SU-DHL-6 (cell line): ENCODE measurements around the gene C12orf57.

Source experiments
- H2AFZ ChIP-seq: fragments of 200-600 bp; sonication (generic); 2 replicates; pipeline ENCODE4 v1.6.1; 2014; ENCODE audit warnings: low read depth, mild to moderate bottlenecking, moderate library complexity, mixed read lengths, antibody characterized with exemption, low read length; ENCODE audit not compliant: severe bottlenecking
- H3F3A ChIP-seq: fragments of 200-600 bp; shearing (Covaris generic); 2 replicates; pipeline ENCODE4 v1.6.0; 2016; ENCODE audit warnings: antibody characterized with exemption, mild to moderate bottlenecking; ENCODE audit not compliant: insufficient read depth
- H3K27ac ChIP-seq: fragments of 200-600 bp; sonication (generic); 2 replicates; pipeline ENCODE4 v1.5.1; 2016; ENCODE audit warnings: low read depth, mild to moderate bottlenecking, low read length, moderate library complexity, mixed read lengths
- H3K27me3 ChIP-seq: fragments of 200-600 bp; sonication (generic), shearing (Covaris generic); 2 replicates; pipeline ENCODE4 v1.6.0; 2014; ENCODE audit warnings: mild to moderate bottlenecking, low read length
- H3K36me3 ChIP-seq: fragments of 200-600 bp; sonication (generic); 2 replicates; pipeline ENCODE4 v1.6.1; 2014; ENCODE audit warnings: mild to moderate bottlenecking, low read length, mixed read lengths
- H3K4me2 ChIP-seq: fragments of 300-600, 200-600 bp; shearing (Covaris generic), sonication (generic); 2 replicates; pipeline ENCODE4 v1.6.0; 2014; ENCODE audit warnings: low read length, low read depth, mild to moderate bottlenecking; ENCODE audit not compliant: poor library complexity, severe bottlenecking
- H3K4me3 ChIP-seq: fragments of 200-600 bp; sonication (generic); 2 replicates; pipeline ENCODE4 v1.5.1; 2014; ENCODE audit warnings: antibody characterized with exemption, low read length, mild to moderate bottlenecking, mixed read lengths; ENCODE audit not compliant: insufficient read depth, poor library complexity, severe bottlenecking
- H3K79me2 ChIP-seq: fragments of 200-600 bp; sonication (generic); 2 replicates; pipeline ENCODE4 v1.6.1; 2014; ENCODE audit warnings: mild to moderate bottlenecking, low read length, moderate library complexity; ENCODE audit not compliant: insufficient read depth
- H3K9ac ChIP-seq: fragments of 200-600 bp; sonication (generic); 2 replicates; pipeline ENCODE4 v1.7.0; 2014; ENCODE audit warnings: mild to moderate bottlenecking, low read length
- H3K9me2 ChIP-seq: fragments of 200-600 bp; sonication (generic); replicated peaks from 2 replicates; pipeline ENCODE4 v1.6.1; 2014; ENCODE audit warnings: low read length; ENCODE audit not compliant: insufficient read depth
- H3K9me3 ChIP-seq: fragments of 200-600 bp; sonication (generic); 2 replicates; pipeline ENCODE4 v1.6.1; 2014; ENCODE audit warnings: low read length, mixed read lengths; ENCODE audit not compliant: insufficient read depth
- H4K20me1 ChIP-seq: fragments of 200-600 bp; sonication (generic); 2 replicates; pipeline ENCODE4 v1.6.1; 2014; ENCODE audit warnings: low read depth, mild to moderate bottlenecking, antibody characterized with exemption, low read length, moderate library complexity, mixed read lengths
- CTCF ChIP-seq: fragments of 200-600 bp; sonication (generic); IDR thresholded peaks from one replicate; pipeline ENCODE4 v1.5.1; 2017; ENCODE audit warnings: antibody characterized with exemption, mild to moderate bottlenecking, low read length, moderate library complexity; ENCODE audit not compliant: insufficient read depth, poor library complexity, severe bottlenecking
- EZH2phosphoT487 ChIP-seq: fragments of 200-600 bp; sonication (generic), shearing (Covaris generic); conservative IDR thresholded peaks from 2 replicates; pipeline ENCODE4 v1.6.1; 2018; ENCODE audit warnings: mild to moderate bottlenecking, antibody characterized with exemption, low read length, moderate library complexity, mixed read lengths

C12orf57 gene

GRCh38 chr12:6944381-6945186 is 762 bp downstream of the C12orf57 start:
- Histone ChIP-seq H3K79me2 (no peaks in the 10 kb centered on the region), H3K9me2 (no peaks in the 10 kb centered on the region), H3F3A (peaks cover 28% of the 10 kb centered on the region), H3K27ac (peak overlapping the region; percentile 82), H4K20me1 (no peaks in the 10 kb centered on the region), H3K36me3 (no peaks in the 10 kb centered on the region), H3K27me3 (no peaks in the 10 kb centered on the region), H3K4me2 (peak overlapping the region; percentile 82), H3K4me3 (peak overlapping the region; percentile 63), H3K9me3 (no peaks in the 10 kb centered on the region), H2AFZ (peak overlapping the region; percentile 81), H3K9ac (peak overlapping the region; percentile 74)
- TF ChIP-seq EZH2phosphoT487 (no peak), CTCF (peak; percentile 65)

- no peaks in the 10 kb centered on the region for H3K9me2 ChIP-seq
- peak overlapping the region; percentile 82 for H3K4me2 ChIP-seq
- no peak overlapping the region for H2AFZ ChIP-seq
- peak overlapping the region; percentile 74 for H3K9ac ChIP-seq
- TF ChIP-seq EZH2phosphoT487, result no peak
- no peak for TF ChIP-seq CTCF
- H3F3A ChIP-seq, result peaks cover 28% of the 10 kb centered on the region
- H3K79me2 ChIP-seq, result no peaks in the 10 kb centered on the region
- H3K9me3 ChIP-seq, result no peaks in the 10 kb centered on the region
- H3K27me3 ChIP-seq, result no peaks in the 10 kb centered on the region
- no peak overlapping the region for H3K4me3 ChIP-seq
- no peaks in the 10 kb centered on the region for H3K36me3 ChIP-seq
- H3K27ac ChIP-seq, result peak overlapping the region; percentile 82; the same call in 1 of the 2 replicates
- no peaks in the 10 kb centered on the region for H4K20me1 ChIP-seq
Measured at GRCh38 chr12:6945613-6946012, 1.8 kb downstream of the C12orf57 start.

GRCh38 chr12:6946033-6946919 is 2.5 kb downstream of the C12orf57 start:
- H3K36me3 ChIP-seq, result no peaks in the 10 kb centered on the region
- H2AFZ ChIP-seq, result peak overlapping the region; percentile 34
- H4K20me1 ChIP-seq, result no peaks in the 10 kb centered on the region
- TF ChIP-seq EZH2phosphoT487 (no peak), CTCF (no peak)
- no peaks in the 10 kb centered on the region for H3K79me2 ChIP-seq
- H3K4me2 ChIP-seq, result peak overlapping the region; percentile 82
- H3F3A ChIP-seq, result peaks cover 28% of the 10 kb centered on the region
- peak overlapping the region; percentile 74 for H3K9ac ChIP-seq
- H3K9me3 ChIP-seq, result no peaks in the 10 kb centered on the region
- no peaks in the 10 kb centered on the region for H3K9me2 ChIP-seq
- peak overlapping the region; percentile 3 for H3K4me3 ChIP-seq
- peak overlapping the region; percentile 22; the same call in 1 of the 2 replicates for H3K27ac ChIP-seq
- no peaks in the 10 kb centered on the region for H3K27me3 ChIP-seq
